PC-9 (cell line): ENCODE measurements around the gene VPS13D.

ENCODE experiments used
- CTCF ChIP-seq: fragments of 200-600 bp; sonication (generic); conservative IDR thresholded peaks from 2 replicates; pipeline ENCODE4 v1.6.1; 2017; ENCODE audit warnings: mixed run types, antibody characterized with exemption, mild to moderate bottlenecking, moderate library complexity
- EZH2 ChIP-seq: fragments of 200-600 bp; sonication (generic); IDR thresholded peaks from 2 replicates; pipeline ENCODE4 v1.8.0; 2017; ENCODE audit warnings: antibody characterized with exemption, low read depth

- TF ChIP-seq CTCF (no peak), EZH2 (no peak)
Measured at GRCh38 chr1:12478612-12478985, 248.8 kb downstream of the VPS13D start.
